HepG2 (cell line): ENCODE data around the gene PTCH1. TPM values are rescaled to one million over a fixed set of nuclear protein-coding genes. Genes with fewer than 3 reads are reported as not detected.

Experiments used
- ATAC-seq: fragments of 200-7000 bp; cut with Tn5 transposase; 3 replicates; pipeline ENCODE4 v1.9.1; 2020; ENCODE audit warnings: mild to moderate bottlenecking, moderate library complexity
- BruUV-seq: library from RNA; stranded (reverse); fragments of 400-500 nt; replicated peaks from 2 replicates; lab custom pipeline; 2021; lab: Mats Ljungman, UMichigan
- CTCF ChIA-PET: fragments of 300-600 bp; formaldehyde crosslinking; extraction: SDS; loops from one replicate; lab custom pipeline; 2021; ENCODE audit warnings: low total read pairs, inconsistent platforms, low intra/inter-chr PET ratio; lab: Yijun Ruan, JAX
- POLR2A ChIA-PET: fragments of 350-600 bp; sonication (Branson Sonifier 250); formaldehyde crosslinking; loops from one replicate; lab custom pipeline; 2020; ENCODE audit warnings: antibody characterized with exemption, inconsistent platforms; lab: Yijun Ruan, JAX
- DNase-seq: peaks from one replicate; pipeline ENCODE4 v3.0.0-alpha.2; 2015; ENCODE audit warnings: low spot score
- FAIRE-seq: peaks from 3 replicates; lab custom pipeline; 2011; peaks lifted over from hg19 to GRCh38; lab: Jason Lieb, UNC
- H2AFZ ChIP-seq: one replicate; pipeline ENCODE4 v1.6.1; 2011; ENCODE audit warnings: low read length, inconsistent platforms
- H3K27ac ChIP-seq: fragments of 300-600 bp; 3 replicates; pipeline ENCODE4 v1.8.0; 2011; ENCODE audit warnings: mixed run types, mild to moderate bottlenecking, mixed read lengths, low read length, inconsistent platforms; ENCODE audit not compliant: insufficient read depth; ENCODE audit errors: extremely low read length
- H3K27me3 ChIP-seq, 2 experiments: fragments of 200-600 bp in 1 of 2; 2 replicates in 1 of 2; 3 replicates in 1 of 2; pipeline versions ENCODE4 v1.6.0 to v1.8.0; 2011; ENCODE audit warnings: low read length in 2 of 2, mild to moderate bottlenecking in 2 of 2, moderate library complexity in 2 of 2, inconsistent platforms in 1 of 2; ENCODE audit not compliant: insufficient read depth in 2 of 2, control insufficient read depth in 1 of 2
- H3K36me3 ChIP-seq, 2 experiments: fragments of 200-600 bp in 1 of 2; replicated peaks in 1 of 2; 2 replicates in 1 of 2; 3 replicates in 1 of 2; pipeline versions ENCODE4 v1.5.1 to v1.8.0; 2011; ENCODE audit warnings: low read length in 2 of 2, inconsistent platforms in 1 of 2; ENCODE audit not compliant: insufficient read depth in 2 of 2, control insufficient read depth in 1 of 2
- H3K4me1 ChIP-seq: 2 replicates; pipeline ENCODE4 v1.5.1; 2012; ENCODE audit warnings: low read length, inconsistent platforms; ENCODE audit not compliant: insufficient read depth
- H3K4me2 ChIP-seq: 2 replicates; pipeline ENCODE4 v1.6.0; 2011; ENCODE audit warnings: low read depth, low read length, inconsistent platforms
- H3K4me3 ChIP-seq, 3 experiments: fragments of 200-600 bp in 1 of 3; sonication (generic), shearing (Covaris generic) in 1 of 3; replicated peaks in 1 of 3; 2 replicates each; pipeline ENCODE4 v1.5.1; 2011 to 2016; ENCODE audit warnings: low read length in 3 of 3, inconsistent platforms in 2 of 3, low read depth in 2 of 3, mild to moderate bottlenecking in 2 of 3, control low read depth in 1 of 3, mixed read lengths in 1 of 3; ENCODE audit not compliant: insufficient read depth in 1 of 3
- H3K79me2 ChIP-seq: one replicate; pipeline ENCODE4 v1.6.1; 2011; ENCODE audit warnings: low read length, inconsistent platforms; ENCODE audit not compliant: insufficient read depth
- H3K9ac ChIP-seq: 2 replicates; pipeline ENCODE4 v1.6.0; 2011; ENCODE audit warnings: mild to moderate bottlenecking, low read depth, low read length, inconsistent platforms; ENCODE audit not compliant: insufficient read depth
- H3K9me3 ChIP-seq: 2 replicates; pipeline ENCODE4 v1.5.1; 2012; ENCODE audit warnings: mild to moderate bottlenecking, low read length
- H4K20me1 ChIP-seq: 2 replicates; pipeline ENCODE4 v1.6.0; 2011; ENCODE audit warnings: inconsistent platforms, mild to moderate bottlenecking, low read length, moderate library complexity; ENCODE audit not compliant: insufficient read depth
- GLMP ChIP-seq: sonication (generic); formaldehyde crosslinking; IDR thresholded peaks from 2 replicates; pipeline ENCODE4 v1.9.0; 2021; ENCODE audit warnings: missing genetic modification reagents, mild to moderate bottlenecking, borderline replicate concordance
- HNRNPK ChIP-seq: fragments of 200-400 bp; formaldehyde crosslinking; IDR thresholded peaks from 2 replicates; pipeline ENCODE4 v1.6.1; 2018; ENCODE audit warnings: low read length, low read depth, moderate library complexity, mild to moderate bottlenecking; ENCODE audit not compliant: poor library complexity, severe bottlenecking
- IKZF1 ChIP-seq: fragments of 450-650 bp; IDR thresholded peaks from 2 replicates; pipeline ENCODE4 v1.7.1; 2016
- ZFP41 ChIP-seq: sonication (generic); formaldehyde crosslinking; IDR thresholded peaks from 2 replicates; pipeline ENCODE4 v1.4.0; 2020; ENCODE audit warnings: mild to moderate bottlenecking, missing genetic modification reagents, borderline replicate concordance
- ZKSCAN5 ChIP-seq: sonication (generic); formaldehyde crosslinking; IDR thresholded peaks from 2 replicates; pipeline ENCODE4 v1.5.1; 2020; ENCODE audit warnings: mild to moderate bottlenecking, missing genetic modification reagents
- ZNF878 ChIP-seq: sonication (generic); formaldehyde crosslinking; IDR thresholded peaks from 2 replicates; pipeline ENCODE4 v1.8.1; 2023; ENCODE audit warnings: mild to moderate bottlenecking, missing genetic modification reagents, moderate library complexity
- WGBS: methylation state at CpG from one replicate; pipeline ENCODE4 v1.1.6; 2017; ENCODE audit warnings: low lambda C conversion rate; 5-methylcytosine and 5-hydroxymethylcytosine counted together
- in situ Hi-C: cut with HindIII; loops from 2 replicates; pipeline ENCODE4 v1.10.0; 2017; ENCODE audit warnings: low pct_unique_long_range_greater_than_20kb; ENCODE audit not compliant: extremely low pct_ligation_motif_present
- intact Hi-C: fragments of 100-400 bp; cut with micrococcal nuclease; formaldehyde crosslinking; loops from one replicate; pipeline ENCODE4 v1.10.0; 2022; ENCODE audit not compliant: unreplicated experiment
- polyA plus RNA-seq, 8 experiments: library from polyadenylated mRNA; depleted of rRNA in 3 of 8; stranded (reverse) in 7 of 8; unstranded in 1 of 8; fragments of >200 nt; fragmentation: Illumina TruSeq in 4 of 8; extraction: Trizol in 4 of 8; gene quantifications; 2 replicates each; pipeline versions ENCODE4 v1.2.1 to v1.2.3, GENCODE V29; 2011 to 2016; ENCODE audit warnings: low read depth in 4 of 8, missing spikeins in 1 of 8, mixed read lengths in 1 of 8; ENCODE audit not compliant: insufficient read depth in 1 of 8
- total RNA-seq, 5 experiments: library from RNA; depleted of rRNA; stranded (reverse); fragments of >200 nt; fragmentation: Illumina TruSeq; extraction: Trizol; gene quantifications; 2 replicates each; pipeline ENCODE4 v1.2.3, GENCODE V29; 2016; ENCODE audit warnings: low read depth in 1 of 5
- TF ChIP-seq, protein P1 (sequence below): fragments of 450-650 bp; IDR thresholded peaks from 2 replicates; pipeline ENCODE4 v1.6.1; 2017; ENCODE audit warnings: mild to moderate bottlenecking

The PTCH1 gene
- total and polyA plus RNA-seq, 2 of the 13 experiments (the other 11 are each of a cell fraction or from before 2014, with no cell fraction given): 2.8 to 3.9 TPM

DNA sequence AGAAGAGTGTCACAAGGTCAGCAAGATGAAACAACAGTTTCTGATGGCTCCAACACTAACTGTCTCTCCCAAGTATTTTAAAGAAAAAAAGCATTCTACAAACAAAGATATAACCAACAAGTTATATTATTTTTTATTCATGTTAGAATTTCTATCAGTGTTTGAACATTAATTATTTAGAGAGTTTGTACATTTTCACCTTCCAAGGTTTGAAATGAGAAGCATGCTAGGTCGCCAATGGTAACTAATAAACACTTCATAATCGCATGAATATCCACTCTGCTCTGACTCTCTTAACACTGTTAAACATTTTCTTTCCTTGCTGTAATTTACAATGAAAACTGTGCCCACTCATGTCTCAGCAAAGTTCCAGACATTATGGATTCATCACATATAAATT, 73.5 kb downstream of the PTCH1 start:
- Histone ChIP-seq H3K27ac (no peak overlapping the region), H3K4me2 (no peak overlapping the region), H3K9ac (no peak overlapping the region), H3K4me1 (no peaks in the 10 kb centered on the region), H4K20me1 (no peaks in the 10 kb centered on the region), H3K27me3 (no peaks in the 10 kb centered on the region), H3K79me2 (no peaks in the 10 kb centered on the region), H3K36me3 (peaks cover 14 to 30% of the 10 kb centered on the region in 2 experiments; a peak in 4 of 5 replicates), H3K9me3 (no peaks in the 10 kb centered on the region), H3K4me3 (no peak overlapping the region), H2AFZ (no peak overlapping the region)
- in situ Hi-C loops (no loop called here), intact Hi-C loops (no loop called here)
- TF ChIP-seq GLMP (no peak), ZKSCAN5 (CRISPR knock-in tag) (no peak), ZFP41 (no peak), IKZF1 (no peak), ZNF878 (no peak), HNRNPK (no peak)
- TF ChIP-seq, protein P1, sequence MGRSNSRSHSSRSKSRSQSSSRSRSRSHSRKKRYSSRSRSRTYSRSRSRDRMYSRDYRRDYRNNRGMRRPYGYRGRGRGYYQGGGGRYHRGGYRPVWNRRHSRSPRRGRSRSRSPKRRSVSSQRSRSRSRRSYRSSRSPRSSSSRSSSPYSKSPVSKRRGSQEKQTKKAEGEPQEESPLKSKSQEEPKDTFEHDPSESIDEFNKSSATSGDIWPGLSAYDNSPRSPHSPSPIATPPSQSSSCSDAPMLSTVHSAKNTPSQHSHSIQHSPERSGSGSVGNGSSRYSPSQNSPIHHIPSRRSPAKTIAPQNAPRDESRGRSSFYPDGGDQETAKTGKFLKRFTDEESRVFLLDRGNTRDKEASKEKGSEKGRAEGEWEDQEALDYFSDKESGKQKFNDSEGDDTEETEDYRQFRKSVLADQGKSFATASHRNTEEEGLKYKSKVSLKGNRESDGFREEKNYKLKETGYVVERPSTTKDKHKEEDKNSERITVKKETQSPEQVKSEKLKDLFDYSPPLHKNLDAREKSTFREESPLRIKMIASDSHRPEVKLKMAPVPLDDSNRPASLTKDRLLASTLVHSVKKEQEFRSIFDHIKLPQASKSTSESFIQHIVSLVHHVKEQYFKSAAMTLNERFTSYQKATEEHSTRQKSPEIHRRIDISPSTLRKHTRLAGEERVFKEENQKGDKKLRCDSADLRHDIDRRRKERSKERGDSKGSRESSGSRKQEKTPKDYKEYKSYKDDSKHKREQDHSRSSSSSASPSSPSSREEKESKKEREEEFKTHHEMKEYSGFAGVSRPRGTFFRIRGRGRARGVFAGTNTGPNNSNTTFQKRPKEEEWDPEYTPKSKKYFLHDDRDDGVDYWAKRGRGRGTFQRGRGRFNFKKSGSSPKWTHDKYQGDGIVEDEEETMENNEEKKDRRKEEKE: no peak
- FAIRE-seq (no peak), DNase-seq (no peak), ATAC-seq (no peak)
- 83% methylated on average over 2 of the region's 2 CpGs for WGBS
- ChIA-PET POLR2A (no interaction called here), CTCF (no interaction called here)
- no TSS peak for BruUV-seq
